T-helper 1 cell treated with Interleukin-12 subunit alpha and Interleukin-12 subunit beta and Interleukin-4 antibody, amounts not matched to agents 30 μg/mL and 1 μg/mL, for 36 hours (primary cell): ENCODE data around the gene NKX2-8.

Experiments used
- H3K27ac Mint-ChIP-seq: one replicate; pipeline ENCODE4 v1.8.0; 2021; ENCODE audit warnings: mild to moderate bottlenecking, mixed read lengths
- H3K27me3 Mint-ChIP-seq: one replicate; pipeline ENCODE4 v1.8.0; 2021; ENCODE audit warnings: low read depth, mixed read lengths
- H3K36me3 Mint-ChIP-seq: one replicate; pipeline ENCODE4 v1.8.0; 2021; ENCODE audit warnings: low read depth, mixed read lengths
- H3K4me1 Mint-ChIP-seq: one replicate; pipeline ENCODE4 v1.8.0; 2021; ENCODE audit warnings: low read depth, mixed read lengths
- H3K4me3 Mint-ChIP-seq: one replicate; pipeline ENCODE4 v1.8.0; 2021; ENCODE audit warnings: mild to moderate bottlenecking, moderate library complexity, mixed read lengths
- H3K9me3 Mint-ChIP-seq: one replicate; pipeline ENCODE4 v1.8.0; 2021; ENCODE audit warnings: mixed read lengths

NKX2-8 gene

DNA sequence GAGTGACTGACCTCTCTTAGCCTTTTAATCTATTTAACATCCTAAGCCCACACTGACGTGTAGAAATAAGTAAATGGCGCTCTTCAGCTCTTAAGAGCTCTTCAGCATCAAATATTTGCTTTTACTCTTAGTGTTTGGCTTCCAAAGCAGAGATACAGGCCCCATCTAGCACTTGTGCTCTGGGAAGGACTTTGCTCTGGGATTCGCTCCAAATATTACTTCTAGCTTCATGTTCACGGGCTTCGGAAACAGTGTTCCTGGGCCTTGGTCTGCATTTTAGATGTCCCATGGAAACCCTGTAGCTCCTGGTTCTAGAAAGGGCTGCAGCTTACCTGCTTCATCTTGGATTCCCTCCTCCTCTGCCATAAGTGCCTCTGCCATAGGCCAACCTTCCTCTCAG is 2.7 kb upstream of the NKX2-8 start:
- Mint-ChIP-seq H3K4me1 (no peaks in the 10 kb centered on the region), H3K27me3 (peaks cover 81% of the 10 kb centered on the region), H3K4me3 (no peak overlapping the region), H3K27ac (no peak overlapping the region), H3K36me3 (no peaks in the 10 kb centered on the region), H3K9me3 (no peaks in the 10 kb centered on the region)

- H3K27me3 Mint-ChIP-seq = peaks cover 81% of the 10 kb centered on the region
- no peak overlapping the region for H3K4me3 Mint-ChIP-seq
- peak overlapping the region; percentile 20 for H3K27ac Mint-ChIP-seq
- H3K4me1 Mint-ChIP-seq = no peaks in the 10 kb centered on the region
- H3K36me3 Mint-ChIP-seq = no peaks in the 10 kb centered on the region
- no peaks in the 10 kb centered on the region for H3K9me3 Mint-ChIP-seq
Measured at GRCh38 chr14:36583893-36584811, 1.7 kb upstream of the NKX2-8 start.

- Mint-ChIP-seq H3K27me3 (peaks cover 80% of the 10 kb centered on the region), H3K36me3 (no peaks in the 10 kb centered on the region), H3K4me1 (no peaks in the 10 kb centered on the region), H3K9me3 (no peaks in the 10 kb centered on the region), H3K27ac (no peak overlapping the region), H3K4me3 (no peak overlapping the region)
Measured at GRCh38 chr14:36583242-36583892, 953 bp upstream of the NKX2-8 start.

DNA sequence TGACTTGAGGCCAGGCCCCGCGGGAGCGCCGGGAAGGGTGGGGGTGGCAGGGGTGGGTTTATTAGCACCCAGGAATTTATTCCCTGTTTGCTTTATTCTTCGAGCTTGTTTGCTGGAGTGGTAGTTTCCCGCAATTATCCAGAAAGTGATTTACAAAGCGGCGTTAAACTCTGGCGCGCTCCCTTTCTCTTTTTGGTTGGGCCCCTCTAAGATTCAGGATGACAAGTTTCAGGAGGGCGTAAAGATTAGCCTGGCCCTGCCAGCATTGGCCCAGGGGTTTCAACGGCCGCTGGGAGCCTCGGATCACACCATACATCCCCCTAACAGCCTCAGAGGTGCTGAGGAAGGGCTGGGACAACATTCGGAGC is 444 bp upstream of the NKX2-8 start:
- H3K4me1 Mint-ChIP-seq = no peaks in the 10 kb centered on the region
- H3K27me3 Mint-ChIP-seq = peaks cover 80% of the 10 kb centered on the region
- H3K9me3 Mint-ChIP-seq = no peaks in the 10 kb centered on the region
- H3K27ac Mint-ChIP-seq = no peak overlapping the region
- no peaks in the 10 kb centered on the region for H3K36me3 Mint-ChIP-seq
- H3K4me3 Mint-ChIP-seq = no peak overlapping the region

GRCh38 chr14:36580856-36581831 is 1.3 kb downstream of the NKX2-8 start:
- Mint-ChIP-seq H3K36me3 (no peaks in the 10 kb centered on the region), H3K9me3 (no peaks in the 10 kb centered on the region), H3K4me3 (no peak overlapping the region), H3K27ac (no peak overlapping the region), H3K4me1 (no peaks in the 10 kb centered on the region), H3K27me3 (peaks cover 69% of the 10 kb centered on the region)

GRCh38 chr14:36580141-36580855 is 2.1 kb downstream of the NKX2-8 start:
- Mint-ChIP-seq H3K4me3 (no peak overlapping the region), H3K27ac (no peak overlapping the region), H3K36me3 (no peaks in the 10 kb centered on the region), H3K27me3 (peaks cover 63% of the 10 kb centered on the region), H3K9me3 (no peaks in the 10 kb centered on the region), H3K4me1 (no peaks in the 10 kb centered on the region)

GRCh38 chr14:36579573-36580140 is 2.8 kb downstream of the NKX2-8 start:
- Mint-ChIP-seq H3K4me3 (no peak overlapping the region), H3K27ac (no peak overlapping the region), H3K36me3 (no peaks in the 10 kb centered on the region), H3K4me1 (no peaks in the 10 kb centered on the region), H3K9me3 (no peaks in the 10 kb centered on the region), H3K27me3 (peaks cover 56% of the 10 kb centered on the region)

DNA sequence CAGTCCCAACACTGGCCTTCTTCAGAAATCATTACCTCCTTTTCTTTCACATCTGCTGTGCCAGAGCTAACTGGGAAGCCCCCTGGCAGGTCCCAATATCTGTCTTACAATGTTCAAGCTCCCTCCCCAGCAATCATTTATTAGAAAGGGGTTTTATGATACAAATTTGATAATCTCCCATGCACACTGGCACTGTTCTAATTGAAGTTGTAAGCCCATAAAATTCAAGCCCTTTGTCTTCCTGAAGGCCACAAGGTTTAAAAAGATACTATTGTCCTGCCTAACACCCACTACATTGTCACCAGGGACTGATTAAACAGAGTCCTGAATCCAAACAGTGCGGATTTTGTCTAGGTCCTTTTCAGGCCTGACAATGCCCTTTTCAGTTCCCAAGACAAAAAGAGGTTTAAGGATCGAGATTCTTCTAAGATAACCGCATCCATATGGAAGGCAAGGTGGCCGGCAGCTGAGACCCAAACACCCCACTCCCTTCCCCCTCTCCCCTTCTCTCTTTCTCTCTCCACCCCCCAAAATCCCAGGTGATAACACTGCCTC is 3.3 kb downstream of the NKX2-8 start:
- H3K27ac Mint-ChIP-seq = no peak overlapping the region
- no peaks in the 10 kb centered on the region for H3K9me3 Mint-ChIP-seq
- H3K4me3 Mint-ChIP-seq = no peak overlapping the region
- no peaks in the 10 kb centered on the region for H3K36me3 Mint-ChIP-seq
- no peaks in the 10 kb centered on the region for H3K4me1 Mint-ChIP-seq
- H3K27me3 Mint-ChIP-seq = peaks cover 50% of the 10 kb centered on the region

- Mint-ChIP-seq H3K4me1 (no peaks in the 10 kb centered on the region), H3K27me3 (no peaks in the 10 kb centered on the region), H3K27ac (no peak overlapping the region), H3K4me3 (no peak overlapping the region), H3K9me3 (no peaks in the 10 kb centered on the region), H3K36me3 (no peaks in the 10 kb centered on the region)
Measured at GRCh38 chr14:36570065-36570464, 12.3 kb downstream of the NKX2-8 start.

GRCh38 chr14:36556811-36557433 is 25.5 kb downstream of the NKX2-8 start:
- no peak overlapping the region for H3K4me3 Mint-ChIP-seq

GRCh38 chr14:36555998-36556743 is 26.2 kb downstream of the NKX2-8 start:
- Mint-ChIP-seq H3K27ac (no peak overlapping the region), H3K27me3 (peaks cover 11% of the 10 kb centered on the region), H3K9me3 (no peaks in the 10 kb centered on the region), H3K4me1 (no peaks in the 10 kb centered on the region), H3K4me3 (no peak overlapping the region), H3K36me3 (no peaks in the 10 kb centered on the region)

More at GRCh38 chr14:36556811-36557433, 25.5 kb downstream of the NKX2-8 start:
- H3K4me1 Mint-ChIP-seq = no peaks in the 10 kb centered on the region
- H3K9me3 Mint-ChIP-seq = no peaks in the 10 kb centered on the region
- peaks cover 13% of the 10 kb centered on the region for H3K27me3 Mint-ChIP-seq
- H3K36me3 Mint-ChIP-seq = no peaks in the 10 kb centered on the region
- H3K27ac Mint-ChIP-seq = no peak overlapping the region

DNA sequence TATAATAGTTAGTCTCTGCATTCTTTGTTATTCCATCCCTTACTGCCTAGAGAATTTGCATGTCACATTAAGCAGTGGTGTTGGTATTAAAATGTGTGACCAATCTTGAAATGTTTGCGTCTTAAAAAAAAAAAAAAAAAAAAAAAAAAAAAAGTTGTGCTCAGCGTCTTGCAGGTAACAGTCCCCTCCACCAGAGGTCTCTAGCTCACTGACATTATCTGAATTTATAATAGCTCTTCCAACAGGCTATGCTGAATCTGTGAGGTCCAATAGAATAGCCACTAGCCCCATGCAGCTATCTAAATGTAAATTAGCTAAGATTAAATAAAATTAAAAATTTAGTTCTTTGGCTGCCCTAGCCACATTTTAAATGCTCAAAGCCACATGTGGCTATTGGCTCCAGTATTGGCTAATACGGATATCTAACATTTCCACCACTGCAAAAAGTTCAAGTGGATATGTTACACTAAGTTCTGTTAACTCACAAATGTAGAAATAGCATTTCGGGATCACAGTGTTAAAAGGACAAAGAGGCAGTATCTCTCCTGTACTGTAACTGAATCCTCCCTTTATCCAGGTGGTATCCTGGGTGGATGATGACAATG is 28.7 kb downstream of the NKX2-8 start:
- H3K27me3 Mint-ChIP-seq = peaks cover 3% of the 10 kb centered on the region
- no peaks in the 10 kb centered on the region for H3K36me3 Mint-ChIP-seq
- no peak overlapping the region for H3K27ac Mint-ChIP-seq
- H3K4me3 Mint-ChIP-seq = no peak overlapping the region
- no peaks in the 10 kb centered on the region for H3K4me1 Mint-ChIP-seq
- no peaks in the 10 kb centered on the region for H3K9me3 Mint-ChIP-seq
